B cell (primary cell): Measurements from ENCODE around the gene JPH2.

Experiments used
- CTCF ChIP-seq: fragments of 200-600 bp; IDR thresholded peaks from one replicate; pipeline ENCODE4 v1.8.0; 2022; ENCODE audit warnings: antibody characterized with exemption, mild to moderate bottlenecking
- EZH2 ChIP-seq: IDR thresholded peaks from 2 replicates; pipeline ENCODE4 v1.6.1; 2012; ENCODE audit warnings: borderline replicate concordance, low read depth, mild to moderate bottlenecking, moderate library complexity, low read length; ENCODE audit not compliant: insufficient read depth, poor library complexity, severe bottlenecking

- TF ChIP-seq CTCF (no peak), EZH2 (no peak)
Measured at GRCh38 chr20:44091026-44091425, 96.0 kb downstream of the JPH2 start.
